Vagina (tissue), 2 donors: ENCODE data around the gene APOLD1. TPM values are rescaled to one million over a fixed set of nuclear protein-coding genes. Genes with fewer than 3 reads are reported as not detected.
"Not testable (repeated sequence)": the region's sequence is repeated elsewhere in the genome, so short reads cannot be mapped to it uniquely, and the experiment has no call there.

Experiments used
- DNase-seq, 2 donors: peaks; one replicate each; pipeline ENCODE4 v3.0.0-alpha.2; 2017; ENCODE audit errors: extremely low spot score in 2 of 2
- H3K27ac ChIP-seq: fragments of 200-600 bp; sonication (generic); one replicate; pipeline ENCODE4 v1.5.1; 2019
- H3K27me3 ChIP-seq: fragments of 200-600 bp; sonication (generic); one replicate; pipeline ENCODE4 v1.5.1; 2019
- H3K36me3 ChIP-seq, 2 donors: fragments of 200-600 bp; sonication (generic); one replicate each; pipeline ENCODE4 v1.5.1; 2017 to 2019
- H3K4me1 ChIP-seq: fragments of 200-600 bp; sonication (generic); one replicate; pipeline ENCODE4 v1.5.1; 2019
- H3K4me3 ChIP-seq, 2 donors: fragments of 200-600 bp; sonication (generic); 1 replicate in 1 of 2; 2 replicates in 1 of 2; pipeline ENCODE4 v1.5.1; 2016 to 2019
- H3K9me3 ChIP-seq: fragments of 200-600 bp; sonication (generic); one replicate; pipeline ENCODE4 v1.5.1; 2019
- CTCF ChIP-seq, 3 experiments: fragments of 450-650 bp in 2 of 3; fragments of 200-600 bp in 1 of 3; sonication (generic) in 1 of 3; IDR thresholded peaks; one replicate each; pipeline ENCODE4 v1.5.1; 2017 to 2019; ENCODE audit warnings: antibody characterized with exemption in 3 of 3, mild to moderate bottlenecking in 2 of 3, moderate library complexity in 2 of 3
- POLR2A ChIP-seq, 2 donors: fragments of 450-650 bp; IDR thresholded peaks; one replicate each; pipeline ENCODE4 v1.6.1; 2017; ENCODE audit warnings: antibody characterized with exemption in 2 of 2, mild to moderate bottlenecking in 2 of 2, moderate library complexity in 2 of 2
- POLR2AphosphoS5 ChIP-seq, 2 donors: sonication (generic); formaldehyde crosslinking; IDR thresholded peaks; one replicate each; pipeline ENCODE4 v1.9.0; 2017; ENCODE audit warnings: antibody characterized with exemption in 2 of 2, mild to moderate bottlenecking in 2 of 2, low read depth in 1 of 2; ENCODE audit not compliant: insufficient read depth in 1 of 2
- intact Hi-C: fragments of 100-400 bp; cut with DNase I; formaldehyde crosslinking; loops from one replicate; pipeline ENCODE4 v1.15.1; 2023
- microRNA counts, 2 donors: library from miRNA; unstranded; fragments of <30 nt; microRNA quantifications; one replicate each; lab custom pipeline; 2016 to 2017
- microRNA-seq: library from miRNA; unstranded; fragments of <30 nt; microRNA quantifications from one replicate; pipeline ENCODE4, GENCODE V29; 2017; ENCODE audit warnings: borderline number of aligned reads, borderline replicate concordance
- small RNA-seq: library from RNA; depleted of rRNA; stranded (forward); fragments of <200 nt; gene quantifications from one replicate; pipeline ENCODE3, GENCODE V24; 2016
- total RNA-seq: library from RNA; depleted of rRNA; stranded (reverse); fragments of >200 nt; gene quantifications from one replicate; pipeline ENCODE4 v1.2.3, GENCODE V29; 2016

Gene APOLD1
- total RNA-seq, 1 donor from 2014 or later: 127 TPM

- H3K9me3 ChIP-seq: no peaks in the 10 kb centered on the region
- TF ChIP-seq POLR2AphosphoS5 (IDR thresholded peaks at IDR 0.05; ENCODE audit: insufficient read depth in 1 of 2, low read depth in 1 of 2): no peak
- no peak for TF ChIP-seq POLR2A (IDR thresholded peaks at IDR 0.05)
- no peak for TF ChIP-seq CTCF (IDR thresholded peaks at IDR 0.05)
- no peaks in the 10 kb centered on the region for H3K36me3 ChIP-seq
- DNase-seq: no peak
- intact Hi-C loops: loop anchor here (10.0 kb wide), 1 partner anchor 136 kb away; no protein-coding TSS in a partner anchor
- H3K4me1 ChIP-seq: peaks cover 13% of the 10 kb centered on the region
- no peak overlapping the region for H3K4me3 ChIP-seq
- H3K27ac ChIP-seq: no peak overlapping the region
- H3K27me3 ChIP-seq: no peaks in the 10 kb centered on the region
Measured at GRCh38 chr12:12839003-12839395, 53.5 kb downstream of the APOLD1 start.

GRCh38 chr12:12839439-12839838, 54.0 kb downstream of the APOLD1 start:
- not testable (repeated sequence) for H3K27ac ChIP-seq, H3K9me3 ChIP-seq, H3K4me3 ChIP-seq, DNase-seq, H3K36me3 ChIP-seq, H3K27me3 ChIP-seq
- H3K4me1 ChIP-seq: peaks cover 13% of the 10 kb centered on the region
- intact Hi-C loops: loop anchor here (10.0 kb wide), 1 partner anchor 135 kb away; no protein-coding TSS in a partner anchor

GRCh38 chr12:12839873-12840579, 54.6 kb downstream of the APOLD1 start:
- intact Hi-C loops: loop anchor here (10.0 kb wide), 1 partner anchor 135 kb away; no protein-coding TSS in a partner anchor
- DNase-seq: no peak

GRCh38 chr12:12840580-12840899, 55.1 kb downstream of the APOLD1 start:
- H3K4me3 ChIP-seq: no peak overlapping the region
- DNase-seq: no peak

More at GRCh38 chr12:12839873-12840579, 54.6 kb downstream of the APOLD1 start:
- H3K27me3 ChIP-seq: no peaks in the 10 kb centered on the region
- H3K4me1 ChIP-seq: peaks cover 10% of the 10 kb centered on the region
- no peak overlapping the region for H3K4me3 ChIP-seq
- H3K27ac ChIP-seq: no peak overlapping the region
- H3K36me3 ChIP-seq: no peaks in the 10 kb centered on the region
- no peaks in the 10 kb centered on the region for H3K9me3 ChIP-seq
- TF ChIP-seq CTCF (IDR thresholded peaks at IDR 0.05) (no peak), POLR2AphosphoS5 (IDR thresholded peaks at IDR 0.05; ENCODE audit: insufficient read depth in 1 of 2, low read depth in 1 of 2) (no peak), POLR2A (IDR thresholded peaks at IDR 0.05) (no peak)

More at GRCh38 chr12:12840580-12840899, 55.1 kb downstream of the APOLD1 start:
- H3K27ac ChIP-seq: no peak overlapping the region
- no peaks in the 10 kb centered on the region for H3K9me3 ChIP-seq
- no peaks in the 10 kb centered on the region for H3K27me3 ChIP-seq
- no peaks in the 10 kb centered on the region for H3K36me3 ChIP-seq
- TF ChIP-seq POLR2A (IDR thresholded peaks at IDR 0.05) (no peak), POLR2AphosphoS5 (IDR thresholded peaks at IDR 0.05; ENCODE audit: insufficient read depth in 1 of 2, low read depth in 1 of 2) (no peak), CTCF (IDR thresholded peaks at IDR 0.05) (no peak)
- peaks cover 7% of the 10 kb centered on the region for H3K4me1 ChIP-seq
- intact Hi-C loops: no loop called here

MicroRNAs within 50 kb of the gene (microRNA counts, 767-probe panel; counts per million panel counts)
- 238 to 261 counts per million in 2 donors for microRNA hsa-miR-613 (lab: Ali Mortazavi, UCI)

Small RNA genes within 50 kb of the gene (microRNA-seq; reads per million reads assigned to microRNA genes)
- gene MIR613: not detected

Small RNA genes within 50 kb of the gene (small RNA-seq; reads per million reads assigned to genes)
- gene AC007215.1: not detected
- not detected for gene MIR613

Other genes with a start within 250 kb of the APOLD1 start
- gene DUSP16, start 222.8 kb upstream of the APOLD1 start, total RNA-seq: 30.9 TPM
- 29.0 TPM for gene CREBL2, start 173.8 kb upstream of the APOLD1 start, total RNA-seq
- gene GPR19, start 89.5 kb upstream of the APOLD1 start, total RNA-seq: not detected
- gene CDKN1B, start 68.3 kb upstream of the APOLD1 start, total RNA-seq: 52.5 TPM
- gene DDX47, start 27.7 kb downstream of the APOLD1 start, total RNA-seq: 42.0 TPM
- 26.8 TPM for gene GPRC5A, start 105.9 kb downstream of the APOLD1 start, total RNA-seq
- gene GPRC5D, start 166.5 kb downstream of the APOLD1 start, total RNA-seq: not detected
- gene HEBP1, start 214.6 kb downstream of the APOLD1 start, total RNA-seq: 47.6 TPM